Activated naive CD8-positive, alpha-beta T cell treated with anti-CD3 and anti-CD28 coated beads, Interleukin-2, amount 10 ng/mL, durations not matched to agents 7 days and 5 days (primary cell): ENCODE measurements around the gene HERPUD1. TPM values are rescaled to one million over a fixed set of nuclear protein-coding genes. Genes with fewer than 3 reads are reported as not detected.
A peak's percentile ranks its signal among the peaks of the same experiment; 100 is the strongest.

ENCODE experiments used
- ATAC-seq: fragments of 150-1000 bp; cut with Tn5 transposase; one replicate; pipeline ENCODE4 v1.10.0; 2021; ENCODE audit warnings: low read depth, moderate library complexity
- POLR2A ChIA-PET: fragments of 350-600 bp; sonication (Branson Sonifier 250); formaldehyde crosslinking; loops from one replicate; lab custom pipeline; 2021; ENCODE audit warnings: antibody characterized with exemption; lab: Charles Lee
- DNase-seq: peaks from one replicate; pipeline ENCODE4 v3.0.0; 2021
- H3K27ac Mint-ChIP-seq: one replicate; pipeline ENCODE4 v1.8.0; 2022; ENCODE audit warnings: mild to moderate bottlenecking, mixed read lengths
- H3K27me3 Mint-ChIP-seq: one replicate; pipeline ENCODE4 v1.8.0; 2022; ENCODE audit warnings: mild to moderate bottlenecking, moderate library complexity, mixed read lengths
- H3K36me3 Mint-ChIP-seq: one replicate; pipeline ENCODE4 v1.8.0; 2021; ENCODE audit warnings: mild to moderate bottlenecking, mixed read lengths
- H3K4me1 Mint-ChIP-seq: one replicate; pipeline ENCODE4 v1.8.0; 2021; ENCODE audit warnings: mixed read lengths
- H3K4me3 Mint-ChIP-seq: one replicate; pipeline ENCODE4 v1.8.0; 2022; ENCODE audit warnings: mild to moderate bottlenecking, moderate library complexity, mixed read lengths
- H3K9me3 Mint-ChIP-seq: one replicate; pipeline ENCODE4 v1.8.0; 2021; ENCODE audit warnings: mixed read lengths
- total RNA-seq, 2 experiments: library from RNA; stranded (reverse); gene quantifications; one replicate each; pipeline ENCODE4 v1.2.3, GENCODE V29; 2021

The HERPUD1 gene
- total RNA-seq, 2 experiments from 2014 or later = 134 to 157 TPM

DNA sequence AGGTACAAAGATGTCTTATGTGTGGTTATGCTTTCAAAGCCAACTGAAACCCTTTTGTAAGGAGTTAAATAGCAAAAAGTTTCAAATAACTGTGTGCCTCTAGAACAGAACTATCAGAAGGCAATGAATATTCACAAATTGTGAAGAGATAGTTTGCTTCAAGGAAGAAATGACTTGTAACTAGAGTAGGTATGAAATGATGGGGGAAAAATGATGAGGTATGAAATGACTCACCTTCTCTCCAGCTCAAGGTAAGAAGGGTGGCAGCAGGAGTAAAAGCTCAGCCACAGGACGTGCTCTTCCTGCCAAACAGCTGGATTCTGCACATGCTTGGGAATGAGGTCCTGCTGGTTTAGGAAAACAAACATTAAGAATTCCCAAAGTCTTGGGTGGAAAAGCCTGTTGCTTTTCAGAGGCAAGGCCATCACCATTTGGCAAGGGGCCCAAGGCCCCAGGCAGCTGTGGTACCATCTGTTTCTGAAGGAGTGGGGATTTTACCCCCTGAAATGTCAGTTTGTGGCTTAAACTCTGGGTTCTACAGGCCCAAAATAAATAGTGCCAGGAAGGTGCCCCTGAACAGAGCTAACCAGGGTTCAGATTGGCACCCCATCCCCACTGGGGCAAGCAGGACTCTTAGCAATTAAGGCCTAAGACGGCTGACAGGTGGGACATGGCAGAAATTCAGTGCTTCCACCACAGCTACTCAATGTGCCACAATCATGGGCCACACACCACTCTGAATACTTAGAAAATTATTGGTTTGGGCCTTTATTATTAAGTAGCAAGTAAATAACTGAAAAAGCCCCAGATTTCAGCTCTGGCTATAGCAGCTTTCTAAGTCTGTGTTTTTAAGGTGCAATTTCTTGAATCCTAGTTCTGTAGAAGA, 13.3 kb downstream of the HERPUD1 start:
- ATAC-seq (no peak), DNase-seq (no peak)
- H3K36me3 Mint-ChIP-seq = peaks cover 20% of the 10 kb centered on the region
- H3K27me3 Mint-ChIP-seq = no peaks in the 10 kb centered on the region
- H3K27ac Mint-ChIP-seq = no peak overlapping the region
- no peak overlapping the region for H3K4me3 Mint-ChIP-seq
- no peaks in the 10 kb centered on the region for H3K9me3 Mint-ChIP-seq
- H3K4me1 Mint-ChIP-seq = peaks cover 14% of the 10 kb centered on the region
- POLR2A ChIA-PET = interaction anchor here (0.6 to 2.0 kb wide), 4 partner anchors 13 to 94 kb away, joined by 3 to 12 read pairs (median 4); partner anchors contain the start of gene HERPUD1

DNA sequence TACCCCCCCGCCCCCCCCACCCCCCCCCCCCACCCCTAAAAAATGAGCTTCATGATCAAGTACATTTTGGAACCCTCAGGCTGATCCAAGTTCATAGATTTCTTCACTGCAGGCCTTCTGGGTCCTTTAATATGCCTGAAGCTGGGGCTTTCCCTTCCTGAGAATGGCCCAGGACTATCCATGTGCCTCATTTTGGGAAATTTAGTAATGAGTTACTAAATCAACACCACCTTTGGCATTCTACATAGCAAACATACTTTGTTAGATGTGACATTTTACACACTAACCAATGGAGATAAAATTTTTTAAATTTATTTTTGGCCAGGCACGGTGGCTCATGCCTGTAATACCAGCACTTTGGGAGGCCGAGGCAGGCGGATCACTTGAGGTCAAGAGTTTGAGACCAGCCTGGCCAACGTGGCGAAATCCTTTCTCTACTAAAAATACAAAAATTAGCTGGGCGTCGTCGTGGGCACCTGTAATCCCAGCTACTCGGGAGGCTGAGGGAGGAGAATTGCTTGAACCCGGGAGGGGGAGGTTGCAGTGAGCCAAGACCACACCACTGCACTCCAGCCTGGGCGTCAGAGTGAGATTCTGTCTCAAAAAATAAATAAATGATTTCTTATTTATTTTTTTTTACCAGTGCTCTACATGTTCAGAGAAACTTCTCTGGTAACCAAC, 14.0 kb downstream of the HERPUD1 start:
- DNase-seq = no peak
- Mint-ChIP-seq H3K36me3 (peaks cover 19% of the 10 kb centered on the region), H3K4me1 (peaks cover 17% of the 10 kb centered on the region), H3K4me3 (no peak overlapping the region), H3K27me3 (no peaks in the 10 kb centered on the region), H3K27ac (no peak overlapping the region), H3K9me3 (no peaks in the 10 kb centered on the region)
- POLR2A ChIA-PET = interaction anchor here (0.7 to 2.0 kb wide), 2 partner anchors 14 to 55 kb away, joined by 3 to 12 read pairs; partner anchors contain the start of gene HERPUD1
- ATAC-seq = no peak

GRCh38 chr16:56946767-56947603, 15.0 kb downstream of the HERPUD1 start:
- peaks cover 15% of the 10 kb centered on the region for H3K36me3 Mint-ChIP-seq
- H3K27ac Mint-ChIP-seq = no peak overlapping the region
- peaks cover 22% of the 10 kb centered on the region for H3K4me1 Mint-ChIP-seq
- POLR2A ChIA-PET = interaction anchor here (0.6 to 2.0 kb wide), 5 partner anchors 9 to 55 kb away, joined by 3 to 12 read pairs (median 4); partner anchors contain the start of gene HERPUD1
- ATAC-seq (no peak), DNase-seq (no peak)
- no peaks in the 10 kb centered on the region for H3K9me3 Mint-ChIP-seq
- no peaks in the 10 kb centered on the region for H3K27me3 Mint-ChIP-seq
- H3K4me3 Mint-ChIP-seq = no peak overlapping the region

DNA sequence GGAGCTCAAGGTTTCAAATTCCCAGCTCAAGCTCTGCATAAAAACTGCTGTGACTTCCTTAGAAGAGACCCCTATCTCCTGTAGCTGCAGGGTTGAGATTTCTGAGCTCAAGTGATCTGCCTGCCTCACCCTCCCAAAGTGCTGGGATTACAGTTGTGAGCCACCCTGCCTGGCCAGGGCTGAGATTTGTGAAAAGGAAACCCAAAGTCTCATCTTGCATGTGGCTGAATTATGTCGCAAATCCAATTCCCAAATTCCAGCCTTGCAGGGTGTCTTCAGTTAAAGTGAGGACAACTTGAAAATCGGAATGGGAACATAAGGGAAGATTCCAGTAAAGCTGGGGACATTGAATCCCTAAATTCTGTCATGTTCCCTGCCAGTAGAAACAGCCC, 15.7 kb downstream of the HERPUD1 start:
- H3K4me3 Mint-ChIP-seq = no peak overlapping the region
- H3K4me1 Mint-ChIP-seq = peaks cover 21% of the 10 kb centered on the region
- H3K27me3 Mint-ChIP-seq = no peaks in the 10 kb centered on the region
- no peaks in the 10 kb centered on the region for H3K9me3 Mint-ChIP-seq
- no peak for DNase-seq
- H3K36me3 Mint-ChIP-seq = peaks cover 11% of the 10 kb centered on the region
- H3K27ac Mint-ChIP-seq = no peak overlapping the region
- POLR2A ChIA-PET = interaction anchor here (0.6 to 1.0 kb wide), 4 partner anchors 9 to 55 kb away, joined by 3 to 4 read pairs (median 4); no protein-coding TSS in a partner anchor
- ATAC-seq = no peak

GRCh38 chr16:56948234-56948633, 16.3 kb downstream of the HERPUD1 start:
- no peak overlapping the region for H3K27ac Mint-ChIP-seq
- H3K4me3 Mint-ChIP-seq = no peak overlapping the region
- DNase-seq (no peak), ATAC-seq (no peak)
- POLR2A ChIA-PET = interaction anchor here (0.9 kb wide), 1 partner anchor 17 kb away, joined by 4 read pairs; no protein-coding TSS in a partner anchor
- no peaks in the 10 kb centered on the region for H3K27me3 Mint-ChIP-seq
- H3K36me3 Mint-ChIP-seq = peaks cover 5% of the 10 kb centered on the region
- no peaks in the 10 kb centered on the region for H3K9me3 Mint-ChIP-seq
- peaks cover 14% of the 10 kb centered on the region for H3K4me1 Mint-ChIP-seq

GRCh38 chr16:56950051-56950450, 18.1 kb downstream of the HERPUD1 start:
- Mint-ChIP-seq H3K27me3 (no peaks in the 10 kb centered on the region), H3K4me3 (no peak overlapping the region), H3K27ac (peak overlapping the region; percentile 47), H3K36me3 (peaks cover 2% of the 10 kb centered on the region), H3K9me3 (no peaks in the 10 kb centered on the region), H3K4me1 (peaks cover 12% of the 10 kb centered on the region)
- ATAC-seq (no peak), DNase-seq (no peak)
- POLR2A ChIA-PET = interaction anchor here (0.8 kb wide), 1 partner anchor 18 kb away, joined by 3 read pairs; the partner anchor contains the start of gene HERPUD1

GRCh38 chr16:56950455-56950854, 18.5 kb downstream of the HERPUD1 start:
- ATAC-seq (no peak), DNase-seq (no peak)
- Mint-ChIP-seq H3K9me3 (no peaks in the 10 kb centered on the region), H3K27ac (peak overlapping the region; percentile 47), H3K36me3 (no peaks in the 10 kb centered on the region), H3K27me3 (no peaks in the 10 kb centered on the region), H3K4me3 (no peak overlapping the region), H3K4me1 (peaks cover 12% of the 10 kb centered on the region)
- POLR2A ChIA-PET = interaction anchor here (0.8 kb wide), 2 partner anchors 19 to 87 kb away, joined by 3 read pairs; partner anchors contain the start of gene HERPUD1

DNA sequence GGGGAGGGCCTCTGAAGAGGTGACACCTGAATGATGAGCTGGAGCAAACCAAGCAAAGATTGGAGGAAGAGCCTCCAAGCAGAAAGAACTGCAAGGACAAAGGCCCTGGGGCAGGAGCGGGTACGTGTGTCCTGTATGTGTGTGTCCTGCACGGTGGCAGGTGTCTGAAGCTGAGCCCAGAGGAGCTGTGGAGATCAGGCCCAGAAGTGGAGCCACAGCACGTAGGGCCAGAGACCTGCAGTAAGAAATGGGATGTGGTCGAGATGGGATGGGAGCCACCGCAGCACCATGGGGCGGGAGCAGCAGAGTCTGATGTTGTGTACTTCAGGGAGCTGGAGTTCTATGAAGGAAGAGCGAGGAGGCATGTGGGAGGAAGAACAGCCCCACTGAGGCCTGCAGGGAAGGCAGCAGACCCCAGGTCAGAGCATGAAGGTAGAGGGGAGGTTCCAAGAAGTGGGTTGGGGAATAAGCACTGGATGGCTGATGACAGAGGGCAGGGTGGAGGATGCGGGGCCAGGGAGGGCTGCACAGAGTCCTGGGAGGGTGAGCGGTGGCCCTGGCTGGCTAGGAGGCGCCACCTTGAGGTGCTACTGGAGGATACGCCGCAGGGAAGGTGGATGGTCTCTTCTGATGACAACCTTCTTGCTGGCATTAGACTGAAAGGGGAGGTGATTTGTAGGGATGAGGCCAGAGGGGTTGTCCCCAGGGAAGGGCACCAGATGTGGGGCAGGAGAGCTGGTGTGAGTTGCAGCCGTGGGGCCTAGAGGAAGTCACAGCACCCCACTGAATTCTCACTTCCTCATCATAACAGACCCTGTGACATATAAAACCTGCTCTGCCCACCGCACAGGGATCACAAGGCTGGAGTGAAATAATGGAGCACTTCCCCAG, 19.2 kb downstream of the HERPUD1 start:
- DNase-seq (peak; percentile 74), ATAC-seq (peak; percentile 96)
- POLR2A ChIA-PET = interaction anchor here (0.6 to 2.3 kb wide), 3 partner anchors 14 to 88 kb away, joined by 3 to 9 read pairs (median 3); partner anchors contain the start of gene HERPUD1
- Mint-ChIP-seq H3K4me1 (peaks cover 12% of the 10 kb centered on the region), H3K4me3 (no peak overlapping the region), H3K36me3 (no peaks in the 10 kb centered on the region), H3K27ac (peak overlapping the region; percentile 47), H3K27me3 (no peaks in the 10 kb centered on the region), H3K9me3 (no peaks in the 10 kb centered on the region)

DNA sequence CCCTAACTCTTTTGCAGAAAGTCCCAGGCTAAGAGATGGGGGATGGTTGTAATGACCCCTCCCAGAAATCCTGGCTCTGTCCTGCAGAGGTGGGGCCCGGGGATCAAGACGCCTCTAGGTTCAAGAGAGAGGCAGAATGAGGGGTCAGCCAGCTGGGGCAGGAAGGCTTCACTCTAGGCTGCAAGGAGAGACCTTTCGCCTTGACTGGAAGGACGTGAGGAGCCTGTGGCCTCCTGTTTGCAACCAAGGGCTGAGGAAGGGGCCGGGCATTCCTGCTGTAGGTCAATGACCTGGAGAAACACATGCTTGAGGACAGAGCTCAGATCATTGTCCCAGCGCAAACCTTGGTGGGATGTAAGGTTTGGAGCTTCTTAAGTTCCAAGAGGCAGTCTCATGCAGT, 21.1 kb downstream of the HERPUD1 start:
- Mint-ChIP-seq H3K4me1 (peaks cover 12% of the 10 kb centered on the region), H3K36me3 (no peaks in the 10 kb centered on the region), H3K27ac (no peak overlapping the region), H3K4me3 (no peak overlapping the region), H3K27me3 (no peaks in the 10 kb centered on the region), H3K9me3 (no peaks in the 10 kb centered on the region)
- ATAC-seq (no peak), DNase-seq (no peak)
- POLR2A ChIA-PET = interaction anchor here (2.3 kb wide), 1 partner anchor 21 kb away, joined by 9 read pairs; the partner anchor contains the start of gene HERPUD1

- Mint-ChIP-seq H3K4me3 (no peak overlapping the region), H3K4me1 (peaks cover 5% of the 10 kb centered on the region), H3K27ac (no peak overlapping the region), H3K9me3 (no peaks in the 10 kb centered on the region), H3K27me3 (peaks cover 11% of the 10 kb centered on the region), H3K36me3 (no peaks in the 10 kb centered on the region)
- ATAC-seq = no peak
- DNase-seq = no peak
- POLR2A ChIA-PET = no interaction called here
These were observed 24.1 kb downstream of the HERPUD1 start for GRCh38 chr16:56956076-56956475.

- Mint-ChIP-seq H3K4me3 (no peak overlapping the region), H3K27ac (no peak overlapping the region), H3K27me3 (peaks cover 11% of the 10 kb centered on the region), H3K4me1 (no peaks in the 10 kb centered on the region), H3K36me3 (no peaks in the 10 kb centered on the region), H3K9me3 (no peaks in the 10 kb centered on the region)
- POLR2A ChIA-PET = no interaction called here
- ATAC-seq (no peak), DNase-seq (no peak)
These were observed 24.8 kb downstream of the HERPUD1 start for GRCh38 chr16:56956756-56957155.
